H1 (cell line): Measurements from ENCODE around the gene PLPP4. TPM values are rescaled to one million over a fixed set of nuclear protein-coding genes. Genes with fewer than 3 reads are reported as not detected.

Source experiments
- CTCF ChIA-PET: fragments of 300-600 bp; sonication (Branson Sonifier 250); formaldehyde crosslinking; loops from one replicate; lab custom pipeline; 2021; ENCODE audit not compliant: partially characterized antibody; lab: Charles Lee
- POLR2A ChIA-PET: fragments of 300-600 bp; sonication (Branson Sonifier 250); formaldehyde crosslinking; loops from one replicate; lab custom pipeline; 2021; ENCODE audit warnings: inconsistent platforms; ENCODE audit not compliant: partially characterized antibody; lab: Charles Lee
- DNase-seq, 2 experiments: peaks; one replicate each; pipeline versions ENCODE4 v3.0.0 to v3.0.0-alpha.2; 2010 to 2022; ENCODE audit warnings: low spot score in 2 of 2, low read depth in 1 of 2, mixed read lengths in 1 of 2
- FAIRE-seq: peaks from 2 replicates; lab custom pipeline; 2011; peaks lifted over from hg19 to GRCh38; lab: Jason Lieb, UNC
- H2AFZ ChIP-seq: 2 replicates; pipeline ENCODE4 v1.8.1; 2012; ENCODE audit warnings: low read length, inconsistent platforms
- H2AK5ac ChIP-seq: 2 replicates; pipeline ENCODE4 v1.6.1; 2013; ENCODE audit warnings: low read depth, low read length
- H2BK120ac ChIP-seq: replicated peaks from 2 replicates; pipeline ENCODE3; 2013; ENCODE audit warnings: low read depth, low read length, inconsistent platforms
- H2BK12ac ChIP-seq: 2 replicates; pipeline ENCODE4 v1.6.1; 2013; ENCODE audit warnings: low read depth, low read length
- H2BK15ac ChIP-seq: 2 replicates; pipeline ENCODE4 v1.6.1; 2013; ENCODE audit warnings: low read length
- H2BK20ac ChIP-seq: 2 replicates; pipeline ENCODE4 v1.6.1; 2013; ENCODE audit warnings: low read length
- H2BK5ac ChIP-seq: 2 replicates; pipeline ENCODE4 v1.6.1; 2013; ENCODE audit warnings: low read depth, low read length
- H3K14ac ChIP-seq: 2 replicates; pipeline ENCODE4 v1.6.1; 2013; ENCODE audit warnings: inconsistent platforms; ENCODE audit not compliant: insufficient read length
- H3K18ac ChIP-seq: 2 replicates; pipeline ENCODE4 v1.6.1; 2013; ENCODE audit warnings: low read length; ENCODE audit errors: extremely low read depth
- H3K23ac ChIP-seq: 2 replicates; pipeline ENCODE4 v1.6.1; 2013; ENCODE audit warnings: inconsistent platforms; ENCODE audit not compliant: insufficient read length
- H3K23me2 ChIP-seq: 2 replicates; pipeline ENCODE4 v1.6.1; 2013; ENCODE audit warnings: low read depth, low read length
- H3K27ac ChIP-seq: 2 replicates; pipeline ENCODE4 v1.6.1; 2011; ENCODE audit warnings: low read depth, low read length, inconsistent platforms
- H3K27me3 ChIP-seq, 4 experiments: replicated peaks in 1 of 4; 1 replicate in 1 of 4; 2 replicates in 3 of 4; pipeline versions ENCODE4 v1.6.1 to v1.8.1; 2011 to 2013; ENCODE audit warnings: low read length in 3 of 4, mild to moderate bottlenecking in 3 of 4, inconsistent platforms in 2 of 4, mixed read lengths in 2 of 4, moderate library complexity in 1 of 4; ENCODE audit not compliant: control insufficient read depth in 3 of 4, insufficient read depth in 3 of 4; ENCODE audit errors: extremely low read depth in 1 of 4
- H3K36me3 ChIP-seq, 4 experiments: 2 replicates each; pipeline versions ENCODE4 v1.6.1 to v1.8.1; 2011 to 2013; ENCODE audit warnings: mild to moderate bottlenecking in 4 of 4, low read length in 3 of 4, moderate library complexity in 2 of 4, control low read depth in 1 of 4, inconsistent platforms in 1 of 4; ENCODE audit not compliant: insufficient read depth in 4 of 4, control insufficient read depth in 2 of 4
- H3K4ac ChIP-seq: replicated peaks from 2 replicates; pipeline ENCODE3; 2013; ENCODE audit warnings: low read length, low read depth, mixed read lengths, inconsistent platforms; ENCODE audit not compliant: insufficient read length
- H3K4me1 ChIP-seq, 4 experiments: replicated peaks in 1 of 4; 1 replicate in 1 of 4; 2 replicates in 3 of 4; pipeline versions ENCODE4 v1.6.1 to v1.8.1; 2011 to 2013; ENCODE audit warnings: low read length in 3 of 4, inconsistent platforms in 2 of 4, mixed read lengths in 1 of 4; ENCODE audit not compliant: insufficient read depth in 4 of 4, control insufficient read depth in 3 of 4
- H3K4me2 ChIP-seq, 2 experiments: 2 replicates each; pipeline versions ENCODE4 v1.6.1 to v1.8.1; 2011 to 2013; ENCODE audit warnings: low read depth in 2 of 2, low read length in 2 of 2, control low read depth in 1 of 2, inconsistent platforms in 1 of 2, mild to moderate bottlenecking in 1 of 2; ENCODE audit not compliant: insufficient read depth in 1 of 2
- H3K4me3 ChIP-seq, 4 experiments: fragments of 200-600, 300-600 bp in 1 of 4; sonication (generic), shearing (Covaris generic), sonication (Bioruptor Twin) in 1 of 4; 2 replicates each; pipeline versions ENCODE4 v1.5.1 to v1.8.1; 2011 to 2016; ENCODE audit warnings: low read length in 4 of 4, low read depth in 3 of 4, control low read depth in 2 of 4, inconsistent platforms in 2 of 4, mild to moderate bottlenecking in 2 of 4, mixed read lengths in 1 of 4, moderate library complexity in 1 of 4; ENCODE audit not compliant: insufficient read depth in 2 of 4; ENCODE audit errors: extremely low read depth in 1 of 4
- H3K56ac ChIP-seq: replicated peaks from 2 replicates; pipeline ENCODE3; 2013; ENCODE audit warnings: low read depth, mild to moderate bottlenecking, mixed read lengths, low read length, inconsistent platforms; ENCODE audit not compliant: insufficient read length
- H3K79me1 ChIP-seq: 2 replicates; pipeline ENCODE4 v1.6.1; 2013; ENCODE audit warnings: low read depth, low read length, control low read depth
- H3K79me2 ChIP-seq, 2 experiments: 2 replicates each; pipeline versions ENCODE4 v1.6.1 to v1.8.1; 2012 to 2013; ENCODE audit warnings: low read length in 2 of 2, mild to moderate bottlenecking in 2 of 2, inconsistent platforms in 1 of 2; ENCODE audit not compliant: insufficient read depth in 2 of 2, control insufficient read depth in 1 of 2
- H3K9ac ChIP-seq, 4 experiments: replicated peaks in 1 of 4; 1 replicate in 1 of 4; 2 replicates in 3 of 4; pipeline versions ENCODE4 v1.6.1 to v1.8.1; 2011 to 2013; ENCODE audit warnings: low read depth in 3 of 4, low read length in 3 of 4, control low read depth in 2 of 4, mild to moderate bottlenecking in 2 of 4, moderate library complexity in 2 of 4, inconsistent platforms in 1 of 4; ENCODE audit errors: extremely low read depth in 1 of 4
- H3K9me3 ChIP-seq, 2 experiments: 2 replicates each; pipeline versions ENCODE4 v1.6.1 to v1.8.1; 2012 to 2013; ENCODE audit warnings: mild to moderate bottlenecking in 2 of 2, moderate library complexity in 2 of 2, control low read depth in 1 of 2, inconsistent platforms in 1 of 2, low read depth in 1 of 2, low read length in 1 of 2, mixed read lengths in 1 of 2; ENCODE audit not compliant: insufficient read depth in 2 of 2
- H4K20me1 ChIP-seq, 2 experiments: replicated peaks in 1 of 2; 2 replicates each; pipeline versions ENCODE3 to v1.8.1; 2011 to 2013; ENCODE audit warnings: inconsistent platforms in 2 of 2, low read length in 2 of 2, mild to moderate bottlenecking in 1 of 2; ENCODE audit not compliant: insufficient read depth in 2 of 2, control insufficient read depth in 1 of 2
- H4K5ac ChIP-seq: 2 replicates; pipeline ENCODE4 v1.6.1; 2013; ENCODE audit warnings: low read length, low read depth, mixed read lengths, inconsistent platforms; ENCODE audit not compliant: insufficient read length
- H4K8ac ChIP-seq: 2 replicates; pipeline ENCODE4 v1.8.0; 2013; ENCODE audit warnings: mild to moderate bottlenecking, moderate library complexity, low read length, inconsistent platforms; ENCODE audit not compliant: insufficient read depth; ENCODE audit errors: extremely low read depth
- H4K91ac ChIP-seq: replicated peaks from 2 replicates; pipeline ENCODE3; 2013; ENCODE audit warnings: low read length, mixed read lengths, inconsistent platforms; ENCODE audit not compliant: insufficient read length
- BCL11A ChIP-seq, 2 experiments: IDR thresholded peaks; one replicate each; pipeline ENCODE4 v1.6.1; 2011; ENCODE audit warnings: low read depth in 2 of 2, low read length in 2 of 2, mild to moderate bottlenecking in 2 of 2
- EGR1 ChIP-seq: IDR thresholded peaks from 2 replicates; pipeline ENCODE4 v1.6.1; 2011; ENCODE audit warnings: low read depth, low read length, borderline replicate concordance
- GABPA ChIP-seq: IDR thresholded peaks from 2 replicates; pipeline ENCODE4 v1.6.1; 2011; ENCODE audit warnings: mild to moderate bottlenecking, low read length, moderate library complexity, borderline replicate concordance; ENCODE audit not compliant: insufficient read depth
- KDM1A ChIP-seq: fragments of 200-600, 300-600 bp; sonication (generic); IDR thresholded peaks from 2 replicates; pipeline ENCODE4 v1.7.1; 2016; ENCODE audit warnings: mild to moderate bottlenecking, low read length, borderline replicate concordance
- MAFK ChIP-seq: IDR thresholded peaks from 2 replicates; pipeline ENCODE4 v1.6.1; 2012; ENCODE audit warnings: low read depth, mild to moderate bottlenecking, improper control_type of control experiment, low read length
- NANOG ChIP-seq: IDR thresholded peaks from 2 replicates; pipeline ENCODE4 v1.6.1; 2011; ENCODE audit warnings: low read length, low read depth, mild to moderate bottlenecking, inconsistent platforms; ENCODE audit not compliant: insufficient read depth, poor library complexity, severe bottlenecking
- TAF7 ChIP-seq: optimal IDR thresholded peaks from 2 replicates; pipeline ENCODE3; 2011; ENCODE audit warnings: low read depth, mild to moderate bottlenecking, inconsistent platforms, low read length, moderate library complexity, borderline replicate concordance
- WGBS, 2 experiments: shearing (Covaris generic) in 1 of 2; methylation state at CpG; one replicate each; pipeline versions ENCODE4 v1.1.6 to v1.1.7; 2013 to 2015; ENCODE audit warnings: low lambda C conversion rate in 2 of 2, mixed read lengths in 2 of 2, inconsistent platforms in 1 of 2, low coverage in 1 of 2, missing lambda C conversion rate in 1 of 2; ENCODE audit not compliant: insufficient replicate concordance in 2 of 2, insufficient coverage in 1 of 2, insufficient read length in 1 of 2; ENCODE audit errors: extremely low coverage in 1 of 2, missing lambda C conversion rate in 1 of 2; 5-methylcytosine and 5-hydroxymethylcytosine counted together
- polyA plus RNA-seq, 7 experiments: library from polyadenylated mRNA; depleted of rRNA in 3 of 7; stranded (reverse) in 5 of 7; unstranded in 2 of 7; fragments of >200 nt in 5 of 7; fragments of 200-250 nt in 2 of 7; gene quantifications; 1 replicate in 5 of 7; 2 replicates in 1 of 7; 4 replicates in 1 of 7; pipeline versions ENCODE4 v1.2.1 to v1.2.3, GENCODE V29; 2011 to 2013; ENCODE audit warnings: missing spikeins in 2 of 7, mixed read lengths in 2 of 7
- total RNA-seq: library from RNA; stranded (reverse); fragmentation: NEBNext Ultra II Directional; extraction: Animal tissue kit (Norgen Biotek cat#: 25700); gene quantifications from 2 replicates; pipeline ENCODE4 v1.2.1, GENCODE V29; 2021
- TF ChIP-seq, protein P1 (sequence below), 3 experiments: IDR thresholded peaks; 1 replicate in 2 of 3; 2 replicates in 1 of 3; pipeline versions ENCODE4 v1.5.1 to v1.6.1; 2011; ENCODE audit warnings: low read length in 3 of 3, mild to moderate bottlenecking in 3 of 3, inconsistent platforms in 2 of 3, low read depth in 1 of 3, moderate library complexity in 1 of 3; ENCODE audit not compliant: insufficient read depth in 1 of 3; ENCODE audit errors: control extremely low read depth in 1 of 3
- TF ChIP-seq, protein P2 (sequence below): IDR thresholded peaks from 2 replicates; pipeline ENCODE4 v1.6.1; 2012; ENCODE audit warnings: inconsistent platforms

Gene PLPP4
- total and polyA plus RNA-seq, 2 of the 8 experiments (the other 6 are each of a cell fraction or from before 2014, with no cell fraction given), result 0.30 TPM; not detected in 1

DNA sequence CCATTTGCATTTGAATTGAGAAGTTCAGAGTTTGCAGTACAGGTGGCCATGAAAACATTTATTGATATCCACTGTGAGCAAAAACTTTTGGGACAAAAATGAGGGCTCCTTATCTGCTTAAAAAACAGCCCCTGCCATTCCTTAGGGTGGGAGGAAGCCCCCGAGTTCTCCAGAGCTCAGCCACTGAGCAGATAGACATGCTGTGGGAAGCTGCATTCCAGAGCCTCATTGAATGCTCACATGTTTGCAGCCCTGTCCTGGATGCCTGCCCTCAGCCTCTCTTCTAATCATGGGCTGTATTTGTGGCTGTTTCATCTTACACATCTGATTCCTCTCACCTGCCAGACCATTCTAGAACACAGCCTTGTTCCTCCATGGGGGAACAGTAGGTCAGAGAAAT, 33.3 kb downstream of the PLPP4 start:
- 86% methylated on average over 1 of the region's 1 CpG; no CpG with 5 or more reads in 1 of the 2 experiments for WGBS, 2 experiments
- no peak overlapping the region for H3K18ac ChIP-seq
- no peak overlapping the region for H3K23ac ChIP-seq
- H3K14ac ChIP-seq, result no peak overlapping the region
- DNase-seq, result peak in 1 of 2 experiments; percentile 31
- no peak overlapping the region for H3K27ac ChIP-seq
- H2BK5ac ChIP-seq, result no peak overlapping the region
- H3K4ac ChIP-seq, result no peak overlapping the region
- H3K79me2 ChIP-seq, result no peaks in the 10 kb centered on the region
- ChIA-PET POLR2A (no interaction called here), CTCF (interaction anchor here (0.6 to 1.8 kb wide), 4 partner anchors 10 to 246 kb away, joined by 3 to 6 read pairs (median 4); no protein-coding TSS in a partner anchor)
- no peaks in the 10 kb centered on the region for H4K20me1 ChIP-seq
- no peak overlapping the region for H3K4me2 ChIP-seq
- H3K23me2 ChIP-seq, result no peaks in the 10 kb centered on the region
- H2BK20ac ChIP-seq, result no peak overlapping the region
- no peak overlapping the region for H2BK120ac ChIP-seq
- no peak overlapping the region for H3K9ac ChIP-seq
- no peaks in the 10 kb centered on the region for H3K79me1 ChIP-seq
- H2BK12ac ChIP-seq, result no peak overlapping the region
- H4K91ac ChIP-seq, result no peak overlapping the region
- no peaks in the 10 kb centered on the region for H3K9me3 ChIP-seq
- H3K27me3 ChIP-seq, result no peaks in the 10 kb centered on the region
- no peaks in the 10 kb centered on the region for H3K36me3 ChIP-seq
- no peak overlapping the region for H4K8ac ChIP-seq
- H2BK15ac ChIP-seq, result no peak overlapping the region
- peaks cover 0 to 3% (median 0%) of the 10 kb centered on the region in 4 experiments; a peak in 1 of 7 replicates for H3K4me1 ChIP-seq
- no peak overlapping the region; the same call in 1 of the 2 replicates for H2AFZ ChIP-seq
- no peak overlapping the region for H3K4me3 ChIP-seq
- no peak for FAIRE-seq
- no peak overlapping the region for H3K56ac ChIP-seq
- no peak overlapping the region for H4K5ac ChIP-seq
- no peak overlapping the region for H2AK5ac ChIP-seq
- TF ChIP-seq BCL11A (IDR thresholded peaks at IDR 0.05; ENCODE audit: low read depth in 2 of 2, low read length in 2 of 2), result no peak
- no peak for TF ChIP-seq EGR1
- no peak for TF ChIP-seq MAFK
- TF ChIP-seq KDM1A, result no peak
- TF ChIP-seq, protein P1, sequence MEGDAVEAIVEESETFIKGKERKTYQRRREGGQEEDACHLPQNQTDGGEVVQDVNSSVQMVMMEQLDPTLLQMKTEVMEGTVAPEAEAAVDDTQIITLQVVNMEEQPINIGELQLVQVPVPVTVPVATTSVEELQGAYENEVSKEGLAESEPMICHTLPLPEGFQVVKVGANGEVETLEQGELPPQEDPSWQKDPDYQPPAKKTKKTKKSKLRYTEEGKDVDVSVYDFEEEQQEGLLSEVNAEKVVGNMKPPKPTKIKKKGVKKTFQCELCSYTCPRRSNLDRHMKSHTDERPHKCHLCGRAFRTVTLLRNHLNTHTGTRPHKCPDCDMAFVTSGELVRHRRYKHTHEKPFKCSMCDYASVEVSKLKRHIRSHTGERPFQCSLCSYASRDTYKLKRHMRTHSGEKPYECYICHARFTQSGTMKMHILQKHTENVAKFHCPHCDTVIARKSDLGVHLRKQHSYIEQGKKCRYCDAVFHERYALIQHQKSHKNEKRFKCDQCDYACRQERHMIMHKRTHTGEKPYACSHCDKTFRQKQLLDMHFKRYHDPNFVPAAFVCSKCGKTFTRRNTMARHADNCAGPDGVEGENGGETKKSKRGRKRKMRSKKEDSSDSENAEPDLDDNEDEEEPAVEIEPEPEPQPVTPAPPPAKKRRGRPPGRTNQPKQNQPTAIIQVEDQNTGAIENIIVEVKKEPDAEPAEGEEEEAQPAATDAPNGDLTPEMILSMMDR (IDR thresholded peaks at IDR 0.05; ENCODE audit: control extremely low read depth in 1 of 3, insufficient read depth in 1 of 3, low read depth in 1 of 3, low read length in 3 of 3), result no peak
- no peak for TF ChIP-seq TAF7
- TF ChIP-seq, protein P2, sequence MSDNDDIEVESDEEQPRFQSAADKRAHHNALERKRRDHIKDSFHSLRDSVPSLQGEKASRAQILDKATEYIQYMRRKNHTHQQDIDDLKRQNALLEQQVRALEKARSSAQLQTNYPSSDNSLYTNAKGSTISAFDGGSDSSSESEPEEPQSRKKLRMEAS, result no peak
- TF ChIP-seq NANOG, result no peak
- no peak for TF ChIP-seq GABPA
